Cortex of kidney (tissue), 1 donor: Measurements from ENCODE around the gene TMPRSS11A.

ENCODE experiments used
- DNase-seq: peaks from one replicate; lab custom pipeline; 2025; lab: John Stamatoyannopoulos, UW

TMPRSS11A gene, protein sequence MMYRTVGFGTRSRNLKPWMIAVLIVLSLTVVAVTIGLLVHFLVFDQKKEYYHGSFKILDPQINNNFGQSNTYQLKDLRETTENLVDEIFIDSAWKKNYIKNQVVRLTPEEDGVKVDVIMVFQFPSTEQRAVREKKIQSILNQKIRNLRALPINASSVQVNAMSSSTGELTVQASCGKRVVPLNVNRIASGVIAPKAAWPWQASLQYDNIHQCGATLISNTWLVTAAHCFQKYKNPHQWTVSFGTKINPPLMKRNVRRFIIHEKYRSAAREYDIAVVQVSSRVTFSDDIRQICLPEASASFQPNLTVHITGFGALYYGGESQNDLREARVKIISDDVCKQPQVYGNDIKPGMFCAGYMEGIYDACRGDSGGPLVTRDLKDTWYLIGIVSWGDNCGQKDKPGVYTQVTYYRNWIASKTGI

DNA sequence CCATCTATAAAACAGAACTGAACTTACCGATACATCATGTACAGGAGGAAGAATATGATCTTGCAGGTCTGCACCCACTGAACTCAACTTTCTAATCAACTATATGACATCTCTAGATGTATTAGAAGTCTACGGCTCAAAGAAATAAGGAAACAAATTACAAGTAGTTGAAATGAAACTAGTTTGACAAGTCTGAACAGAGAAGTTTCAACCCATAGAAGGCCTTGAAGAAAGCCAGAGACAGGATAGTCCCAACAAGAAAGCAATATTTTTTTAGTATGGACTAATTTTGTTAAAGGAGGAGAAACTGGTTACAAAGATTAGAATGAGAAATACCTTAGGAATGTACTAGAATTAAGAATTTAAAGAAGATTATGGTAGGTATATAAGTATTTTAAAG lies at the start of gene TMPRSS11A:
TSS of gene TMPRSS11A (minus strand) at position 138 of the 400 bp plus-strand sequence. CDS start at position 38, 100 bp downstream.
- no peak for DNase-seq

DNA sequence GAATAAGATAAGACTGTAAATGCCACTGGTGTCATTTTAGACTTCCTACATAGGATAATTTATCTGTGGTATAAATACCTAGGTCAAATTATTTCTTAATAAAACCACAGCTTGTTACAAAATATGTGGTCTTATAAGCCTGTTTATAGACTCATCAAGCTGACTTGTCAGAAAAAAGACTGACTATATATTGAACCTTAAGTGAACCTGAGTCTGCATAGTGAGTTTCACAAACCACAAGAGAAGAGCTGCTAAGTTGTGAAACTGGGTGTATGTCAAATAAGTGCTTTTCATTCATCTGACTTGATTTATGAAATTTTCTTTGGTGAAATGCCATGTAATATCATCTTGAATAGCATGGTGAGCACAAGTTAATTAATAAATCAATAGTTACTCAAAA lies 48.4 kb upstream of the TMPRSS11A start:
- DNase-seq: no peak

DNA sequence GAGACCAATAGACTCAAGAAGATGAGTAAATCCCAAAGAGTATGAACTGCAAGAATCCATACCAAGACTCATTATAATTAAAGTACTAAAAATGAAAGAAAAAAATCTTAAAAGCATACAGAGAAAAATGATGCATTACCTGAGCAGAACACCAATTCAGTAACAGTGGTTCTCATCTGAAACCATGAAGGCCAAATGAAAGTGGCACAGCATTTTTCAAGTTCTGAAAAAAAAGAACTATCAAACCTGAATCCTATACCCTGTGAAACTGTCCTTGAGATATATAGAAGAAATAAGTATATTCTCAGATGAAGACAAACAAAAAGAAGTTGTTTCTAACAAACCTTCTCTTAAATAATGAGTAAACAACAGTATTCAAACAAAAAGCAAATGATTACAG lies 39.6 kb upstream of the TMPRSS11A start:
- no peak for DNase-seq

DNA sequence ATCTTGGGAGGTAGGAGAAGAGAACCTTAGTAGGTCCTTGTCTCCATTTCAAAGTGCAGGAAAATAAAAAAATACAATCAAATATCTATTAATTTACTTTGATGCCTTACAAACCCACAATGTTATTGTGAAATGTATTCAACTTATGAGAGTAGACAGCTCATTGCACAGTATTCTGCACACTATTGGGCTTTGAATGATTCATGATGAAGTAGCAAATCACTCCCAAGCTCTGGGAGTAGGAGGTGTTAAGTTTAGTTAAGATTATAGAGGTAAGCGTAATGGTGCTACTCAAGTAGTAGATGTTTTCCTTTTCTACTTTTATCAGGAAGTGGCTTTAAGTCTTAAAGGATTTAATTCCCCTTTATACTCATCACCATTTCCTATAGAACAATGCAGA lies 32.8 kb upstream of the TMPRSS11A start:
- no peak for DNase-seq

DNA sequence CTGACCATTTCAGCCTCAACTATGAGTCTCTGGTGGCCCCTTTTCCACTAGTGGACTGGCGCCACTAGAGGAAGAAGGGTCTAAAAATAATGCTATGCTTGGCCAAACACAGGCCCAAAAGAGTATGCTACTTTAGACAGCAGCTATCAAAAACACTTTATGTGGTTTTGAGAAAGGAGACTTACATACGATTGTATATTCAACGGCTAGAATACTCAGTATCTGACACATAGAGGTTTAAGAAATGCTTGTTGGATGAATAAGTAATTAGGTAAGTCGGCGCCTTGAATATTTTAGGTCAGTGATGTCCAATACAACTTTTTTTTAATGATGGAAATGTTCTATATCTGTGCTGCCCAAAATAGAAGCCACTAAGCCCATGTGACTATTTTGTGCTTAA lies 25.7 kb upstream of the TMPRSS11A start:
- no peak for DNase-seq

DNA sequence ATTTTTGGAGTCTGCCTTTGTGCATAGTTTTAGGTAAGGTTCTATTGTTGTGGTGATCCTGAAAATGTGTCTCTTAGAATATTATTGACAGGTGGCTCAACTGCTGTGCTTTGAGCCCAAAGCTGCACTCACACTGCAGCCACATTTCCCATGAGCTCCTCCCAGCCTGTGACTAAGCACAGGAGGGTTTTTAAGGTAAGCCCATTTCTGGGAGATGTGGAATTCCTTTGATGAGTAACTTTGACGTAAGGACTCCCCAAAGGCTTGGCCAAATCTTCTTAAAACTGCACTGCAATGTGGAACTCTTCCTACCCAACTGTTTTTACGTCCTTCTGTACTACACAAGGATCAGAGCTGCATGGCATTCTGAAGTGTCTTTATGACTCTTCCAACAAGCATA lies 20.0 kb upstream of the TMPRSS11A start:
- DNase-seq: no peak

DNA sequence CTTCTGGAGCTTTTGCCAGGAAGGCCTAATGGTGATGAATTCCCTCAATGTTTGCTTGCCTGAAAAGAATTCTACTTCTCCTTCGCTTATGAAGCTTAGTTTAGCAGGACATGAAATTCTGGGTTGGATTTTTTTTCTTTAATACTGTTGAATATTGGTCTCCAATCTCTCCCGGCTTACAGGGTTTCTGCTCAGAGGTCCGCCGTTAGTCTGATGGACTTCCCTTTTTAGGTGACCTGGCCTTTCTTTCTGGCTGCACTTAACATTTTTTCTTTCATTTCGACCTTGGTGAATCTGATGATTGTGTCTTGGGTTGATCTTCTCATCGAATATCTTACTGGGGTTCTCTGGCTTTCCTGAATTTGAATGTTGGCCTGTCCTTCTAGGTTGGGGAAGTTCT lies 17.2 kb upstream of the TMPRSS11A start:
- no peak for DNase-seq

DNA sequence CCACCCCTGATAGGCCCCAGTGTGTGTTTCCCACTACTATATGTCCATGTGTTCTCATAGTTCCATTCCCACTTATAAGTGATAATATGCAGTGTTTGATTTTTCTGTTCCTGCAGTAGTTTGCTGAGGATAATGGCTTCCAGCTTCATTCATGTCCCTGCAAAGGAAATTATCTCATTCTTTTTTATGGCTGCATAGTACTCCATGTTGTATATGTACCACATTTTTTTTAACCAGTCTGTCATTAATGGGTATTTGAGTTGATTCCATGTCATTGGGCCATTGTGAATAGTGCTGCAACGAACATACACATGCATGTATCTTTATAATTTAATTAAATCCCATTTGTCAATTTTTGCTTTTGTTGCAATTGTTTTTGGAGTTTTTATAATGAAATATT lies 10.3 kb upstream of the TMPRSS11A start:
- DNase-seq: no peak

DNA sequence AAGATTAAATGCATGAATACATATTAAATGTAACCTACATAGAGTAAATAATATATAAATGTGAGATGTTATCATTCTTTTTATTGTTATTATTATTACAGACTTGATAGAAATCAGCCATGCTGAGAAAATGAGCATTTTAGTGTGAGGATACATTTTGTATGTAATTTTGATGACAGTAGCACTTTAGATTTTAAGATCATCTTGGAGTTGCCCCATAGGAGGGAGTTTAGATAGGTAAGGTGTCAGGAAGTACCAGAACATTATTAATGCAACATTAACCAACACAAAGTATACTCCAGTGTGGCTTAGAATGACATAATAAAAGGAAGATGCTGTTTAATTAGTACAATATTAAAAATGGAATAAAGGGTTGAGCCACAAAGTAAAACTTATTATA lies 8.4 kb downstream of the TMPRSS11A start:
- DNase-seq: no peak

DNA sequence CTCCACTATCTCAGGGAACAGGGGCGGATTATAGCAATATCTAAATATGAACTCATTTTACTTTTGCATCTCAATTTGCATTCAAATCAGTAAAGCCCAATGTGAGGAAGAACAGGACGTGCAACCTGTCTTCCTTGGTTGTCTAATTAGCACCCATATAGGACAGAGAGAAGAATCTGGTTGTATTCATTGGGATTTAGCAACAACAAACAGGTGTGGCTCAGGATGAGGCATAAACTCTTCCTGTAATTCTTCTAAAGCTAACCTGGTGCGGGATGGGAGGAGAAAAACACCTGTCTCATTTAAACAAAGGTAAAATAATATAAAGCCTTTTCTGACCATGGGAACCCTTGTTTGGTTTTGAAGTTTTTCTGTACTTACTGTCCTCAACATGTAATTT lies 22.2 kb downstream of the TMPRSS11A start:
- DNase-seq: no peak

DNA sequence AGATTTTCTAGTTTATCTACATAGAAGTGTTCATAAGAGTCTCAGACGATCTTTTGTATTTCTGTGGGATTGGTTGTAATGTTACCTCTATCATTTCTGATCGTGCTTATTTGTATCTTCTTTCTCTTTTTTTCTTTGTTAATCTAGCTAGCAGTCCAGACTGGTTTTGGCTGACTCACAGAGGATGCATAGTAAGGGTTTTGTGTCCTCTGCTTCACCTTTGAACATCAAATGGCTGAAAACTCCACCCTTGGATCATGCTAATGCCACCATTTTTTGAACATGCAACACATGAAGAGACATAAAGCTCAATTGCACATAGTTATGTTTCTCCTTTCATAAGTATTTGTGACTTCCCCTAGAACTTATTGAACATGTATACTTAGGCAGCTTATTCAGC lies 22.8 kb downstream of the TMPRSS11A start:
- DNase-seq: no peak

DNA sequence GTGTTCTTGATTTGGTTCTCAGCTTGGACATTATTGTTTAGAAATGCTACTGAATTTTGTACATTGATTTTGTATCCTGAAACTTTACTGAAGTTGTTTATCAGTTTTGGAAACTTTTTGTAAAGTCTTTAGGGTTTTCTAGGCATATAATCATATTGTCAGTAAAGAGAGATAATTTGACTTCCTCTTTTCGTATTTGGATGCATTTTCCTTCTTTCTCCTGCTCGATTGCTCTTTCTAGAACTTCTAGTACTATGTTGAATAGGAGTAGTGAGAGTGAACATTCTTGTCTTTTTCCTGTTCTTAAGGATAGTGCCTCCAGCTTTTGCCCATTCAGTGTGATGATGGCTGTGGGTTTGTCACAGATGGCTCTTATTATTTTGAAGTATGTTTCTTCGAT lies 24.1 kb downstream of the TMPRSS11A start:
- DNase-seq: no peak

DNA sequence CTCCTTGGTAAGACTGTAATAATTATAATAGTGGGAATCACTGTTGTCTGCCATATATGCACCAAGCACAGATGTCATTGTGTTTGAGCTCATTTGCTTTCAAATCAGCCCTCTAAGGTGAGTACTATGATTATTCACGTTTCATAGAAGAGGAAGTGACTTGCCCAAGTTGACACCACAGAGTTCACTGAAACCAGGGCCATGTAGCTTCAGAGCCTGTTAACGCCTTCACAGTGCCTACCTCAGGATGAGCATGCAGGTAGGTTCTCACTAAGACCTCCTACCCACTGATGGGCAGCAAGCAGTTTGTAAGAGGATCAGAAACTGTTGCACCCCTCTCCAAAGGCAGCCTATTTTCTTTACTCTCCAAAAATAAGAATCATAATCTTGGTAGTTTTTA lies 27.4 kb downstream of the TMPRSS11A start:
- DNase-seq: no peak

DNA sequence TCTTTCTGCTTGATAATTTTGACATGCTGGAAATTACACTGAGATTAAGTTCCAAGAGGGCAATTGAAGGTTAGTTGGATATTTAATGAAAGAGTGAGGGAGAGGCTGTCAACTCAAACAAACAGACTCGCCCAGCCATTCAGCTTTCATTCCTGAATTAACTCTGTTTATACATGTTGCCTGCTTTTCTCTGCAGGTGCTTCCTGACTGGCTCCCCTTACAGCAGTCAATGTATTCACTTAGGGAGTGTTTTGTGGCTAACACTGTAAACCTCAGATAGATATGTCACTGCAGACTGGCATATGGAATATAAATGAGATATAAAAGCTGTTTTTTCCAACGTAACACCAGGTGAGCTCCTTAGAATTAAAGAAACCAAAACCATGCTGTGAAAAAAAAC lies 28.7 kb downstream of the TMPRSS11A start:
- no peak for DNase-seq

DNA sequence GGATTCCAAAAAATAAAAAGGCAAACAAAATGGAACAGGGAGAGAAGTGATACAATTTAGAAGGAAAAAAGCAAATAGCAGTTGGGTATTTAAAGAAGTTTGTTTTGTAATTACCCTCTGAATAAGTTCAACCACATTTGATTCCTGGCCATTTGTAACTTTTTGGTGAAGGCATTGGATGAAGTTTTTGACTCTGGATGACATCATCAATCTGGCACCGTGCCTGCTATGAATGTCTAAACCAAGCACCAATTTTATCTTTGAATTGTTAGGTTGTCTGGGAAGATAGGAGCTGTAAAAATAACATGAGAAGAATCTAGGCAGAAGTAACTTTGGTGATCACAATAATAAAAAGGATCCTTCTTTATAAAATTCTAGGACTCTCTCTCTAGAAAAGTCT lies 29.5 kb downstream of the TMPRSS11A start:
- DNase-seq: no peak

DNA sequence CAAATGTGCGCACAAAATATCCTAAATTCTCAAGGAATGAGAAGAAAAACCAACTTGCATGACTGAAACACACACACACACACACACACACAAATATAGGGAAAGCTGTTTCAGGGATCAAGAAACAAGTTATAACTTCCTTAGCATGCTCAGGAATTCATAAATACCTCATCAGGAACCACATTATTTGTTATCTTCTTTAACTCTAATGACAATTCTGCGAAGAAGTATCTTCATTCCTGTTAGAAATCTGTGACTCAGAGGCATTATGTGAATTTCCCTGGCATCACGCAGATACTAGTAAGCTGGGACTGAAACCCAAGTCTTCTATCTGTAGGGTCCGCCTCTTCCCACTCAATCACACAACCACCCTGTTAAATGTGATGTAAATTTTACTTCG lies 30.3 kb downstream of the TMPRSS11A start:
- no peak for DNase-seq

DNA sequence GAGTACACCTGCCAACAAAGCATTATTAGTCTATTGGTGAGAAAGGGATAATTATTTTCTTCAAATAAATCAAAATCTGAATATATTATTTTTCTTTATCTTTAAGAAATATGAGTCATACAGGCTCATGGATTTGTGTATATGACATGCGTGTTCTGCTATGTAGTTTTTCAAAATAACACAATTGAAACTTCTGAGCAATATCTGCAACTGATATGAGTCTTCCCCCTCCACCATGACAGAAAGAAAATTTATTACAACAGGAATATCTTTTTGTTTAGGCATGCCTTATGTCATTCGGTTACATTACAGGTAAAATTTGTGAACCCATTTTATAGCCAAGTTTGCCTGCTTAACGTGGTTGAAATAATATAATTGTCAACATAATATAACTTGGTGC lies 32.0 kb downstream of the TMPRSS11A start:
- DNase-seq: no peak

DNA sequence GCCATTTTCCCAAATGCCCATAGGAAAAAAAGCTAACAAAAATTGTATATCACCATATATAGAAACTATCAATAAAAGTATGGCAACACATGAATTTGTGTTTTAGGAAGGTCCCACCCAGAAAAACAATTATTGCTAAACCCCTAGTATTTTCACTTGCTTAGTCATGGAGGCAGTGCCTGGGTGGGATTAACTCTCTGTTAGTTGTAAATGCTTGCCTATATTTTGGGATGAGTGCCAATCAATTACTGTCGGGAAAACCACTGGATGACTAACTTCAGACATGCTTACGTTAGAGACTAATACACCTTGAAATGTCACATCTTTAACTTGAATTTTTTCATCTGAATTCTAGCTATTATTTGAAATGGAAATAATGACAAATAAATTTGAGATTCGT lies 33.9 kb downstream of the TMPRSS11A start:
- no peak for DNase-seq

DNA sequence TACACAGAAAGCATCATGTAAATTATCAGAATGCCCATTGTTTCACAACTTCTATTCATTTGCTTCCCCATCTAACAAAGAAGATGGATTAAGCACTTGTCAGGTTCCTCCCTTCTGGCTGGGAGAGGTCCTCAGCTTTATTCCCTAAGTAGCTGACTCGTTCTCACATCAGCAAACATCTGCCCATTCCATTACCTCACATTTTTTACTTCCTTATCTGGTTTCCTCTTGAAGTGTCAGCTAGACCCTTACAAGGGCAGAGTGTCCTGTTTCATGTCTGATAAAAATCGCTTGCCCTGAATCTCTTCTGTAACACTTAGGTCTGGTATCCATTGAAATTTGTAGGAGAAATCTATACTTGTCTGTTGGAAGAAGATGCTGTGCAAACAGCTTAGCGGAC lies 34.7 kb downstream of the TMPRSS11A start:
- DNase-seq: no peak

DNA sequence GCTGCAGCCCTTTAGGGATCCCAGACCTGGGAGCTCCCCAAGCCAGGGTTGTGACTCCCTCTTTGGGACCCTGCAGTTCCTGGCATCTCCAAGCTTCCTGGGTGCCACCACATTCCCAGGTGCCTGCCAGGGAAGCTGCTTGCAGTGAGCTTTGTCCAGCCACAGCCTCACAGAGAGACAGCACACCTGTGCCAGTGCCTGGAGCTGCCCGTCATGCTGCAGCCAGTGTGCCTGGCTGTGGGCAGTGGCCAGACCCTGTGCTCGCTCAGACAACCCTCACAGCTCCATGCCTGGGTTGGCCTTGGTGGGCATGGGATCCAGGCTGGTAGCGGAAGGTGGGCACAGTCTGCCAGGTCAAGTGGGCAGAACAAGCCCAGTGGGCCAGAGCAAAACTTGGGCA lies 36.0 kb downstream of the TMPRSS11A start:
- DNase-seq: no peak

DNA sequence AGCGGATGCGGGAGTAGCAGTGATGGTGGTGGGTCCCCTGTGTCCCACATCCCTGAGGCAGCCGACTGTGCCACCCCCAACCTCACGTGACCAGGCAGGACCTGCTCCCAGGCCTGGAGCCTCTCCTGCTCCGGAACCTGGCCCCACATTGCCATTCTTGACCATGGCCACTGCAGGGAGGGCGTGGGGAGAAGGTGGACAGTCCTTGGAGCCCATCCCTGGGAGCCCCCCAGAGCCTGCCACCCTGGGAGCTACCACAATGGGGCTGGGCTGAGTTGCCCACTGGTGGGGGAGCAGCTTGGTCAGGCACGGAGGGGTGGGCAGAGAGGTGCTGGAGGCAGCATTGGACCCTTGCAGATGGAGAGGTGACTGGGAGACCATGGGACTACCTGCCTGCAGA lies 36.8 kb downstream of the TMPRSS11A start:
- DNase-seq: no peak

DNA sequence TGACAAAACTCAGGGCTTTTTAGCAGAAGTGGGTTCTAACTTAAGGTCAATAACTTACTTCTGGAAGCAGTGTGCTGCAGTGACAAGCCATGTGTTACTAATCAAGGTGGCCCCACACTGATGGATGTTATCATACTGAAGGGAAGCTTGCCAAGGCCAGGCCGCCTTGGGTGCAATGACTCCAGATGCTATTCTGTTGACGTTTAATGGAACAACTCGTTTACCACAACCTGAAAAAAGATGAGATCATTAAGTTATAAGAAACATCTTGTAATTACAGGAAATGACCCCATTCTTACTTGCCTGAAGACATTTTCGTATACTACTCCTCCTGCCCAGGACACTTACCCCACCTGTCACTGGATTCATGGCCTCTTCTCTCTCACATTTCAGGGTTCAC lies 40.6 kb downstream of the TMPRSS11A start:
- no peak for DNase-seq

DNA sequence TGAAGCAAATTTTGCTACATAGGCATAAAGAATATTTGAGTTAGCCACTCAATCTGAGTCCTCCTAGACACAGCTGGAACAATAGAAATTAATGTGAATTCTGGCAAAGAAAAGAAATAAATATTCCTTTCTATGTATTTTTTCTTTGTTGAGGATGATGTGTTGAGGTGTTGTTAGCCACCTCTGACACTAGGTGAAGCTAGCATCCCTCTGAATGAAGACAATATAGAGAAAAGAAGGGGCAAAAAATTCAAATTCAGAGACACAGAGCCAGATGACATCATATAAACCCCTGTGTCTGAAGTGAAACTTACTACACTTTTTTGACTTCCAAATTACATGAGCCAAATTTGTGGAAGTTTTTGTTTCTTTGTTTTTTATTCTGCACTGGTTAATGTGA lies 44.9 kb downstream of the TMPRSS11A start:
- no peak for DNase-seq

DNA sequence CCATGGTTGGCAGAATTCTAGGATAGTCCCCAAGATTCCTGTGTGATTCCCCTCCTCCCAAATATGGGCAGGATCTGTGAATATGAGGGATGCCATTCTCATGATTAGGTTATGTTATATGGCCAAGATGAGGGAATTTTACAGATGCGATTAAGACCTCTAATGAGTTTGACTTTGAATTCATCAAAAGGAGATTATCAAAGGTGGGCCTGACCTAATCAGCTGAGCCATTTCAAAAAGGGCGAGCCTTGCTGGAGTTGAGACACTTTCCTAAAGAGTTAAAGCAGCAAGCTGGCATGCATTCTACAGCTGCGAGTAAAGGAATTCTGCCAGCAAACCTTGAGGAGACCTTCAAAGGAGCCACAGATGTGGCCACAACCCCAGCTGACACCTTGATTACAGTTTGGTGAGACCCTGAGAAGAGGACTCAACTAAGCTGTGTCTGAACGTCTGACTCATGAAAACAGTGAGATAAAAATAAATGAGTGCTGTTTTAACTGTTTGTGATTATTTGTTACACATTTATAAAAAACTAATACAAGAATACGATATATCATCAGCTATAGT lies 47.8 kb downstream of the TMPRSS11A start:
- no peak for DNase-seq
